HepG2 (cell line): ENCODE results near the gene CIAPIN1. TPM values are rescaled to one million over a fixed set of nuclear protein-coding genes. Genes with fewer than 3 reads are reported as not detected.
A peak's percentile ranks its signal among the peaks of the same experiment; 100 is the strongest.

Experiments used
- CEBPG ChIP-seq: IDR thresholded peaks from 2 replicates; pipeline ENCODE4 v1.6.1; 2016
- GTF3A ChIP-seq: sonication (generic); formaldehyde crosslinking; conservative IDR thresholded peaks from 2 replicates; pipeline ENCODE4 v1.4.0; 2020; ENCODE audit warnings: mild to moderate bottlenecking, missing genetic modification reagents
- HES4 ChIP-seq: sonication (generic); formaldehyde crosslinking; IDR thresholded peaks from 2 replicates; pipeline ENCODE4 v1.9.0; 2021; ENCODE audit warnings: mild to moderate bottlenecking, missing genetic modification reagents, borderline replicate concordance
- HNF4A ChIP-seq: sonication (generic); formaldehyde crosslinking; IDR thresholded peaks from 2 replicates; pipeline ENCODE4 v1.4.0; 2020; ENCODE audit warnings: missing genetic modification reagents
- KAT8 ChIP-seq: IDR thresholded peaks from 2 replicates; pipeline ENCODE4 v1.6.1; 2016; ENCODE audit warnings: missing genetic modification reagents, missing compliant biosample characterization
- KMT2A ChIP-seq: sonication (generic); formaldehyde crosslinking; IDR thresholded peaks from 2 replicates; pipeline ENCODE4 v1.4.0; 2020; ENCODE audit warnings: missing genetic modification reagents
- MLLT10 ChIP-seq: sonication (generic); formaldehyde crosslinking; IDR thresholded peaks from 2 replicates; pipeline ENCODE4 v1.4.0; 2020; ENCODE audit warnings: missing genetic modification reagents
- NFYC ChIP-seq: IDR thresholded peaks from 2 replicates; pipeline ENCODE4 v1.6.1; 2016; ENCODE audit warnings: missing genetic modification reagents, missing compliant biosample characterization
- NR2F1 ChIP-seq, 2 experiments: fragments of 450-650 bp in 1 of 2; formaldehyde crosslinking in 1 of 2; IDR thresholded peaks; 2 replicates each; pipeline versions ENCODE4 v1.5.0 to v1.6.1; 2016 to 2020; ENCODE audit warnings: mild to moderate bottlenecking in 1 of 2, missing compliant biosample characterization in 1 of 2, missing genetic modification reagents in 1 of 2, moderate library complexity in 1 of 2
- PHF20 ChIP-seq: sonication (generic); formaldehyde crosslinking; IDR thresholded peaks from 2 replicates; pipeline ENCODE4 v1.5.0; 2020; ENCODE audit warnings: mild to moderate bottlenecking, missing genetic modification reagents
- RCOR2 ChIP-seq: IDR thresholded peaks from 2 replicates; pipeline ENCODE4 v1.6.1; 2016; ENCODE audit warnings: missing biosample characterization, missing genetic modification reagents
- SP2 ChIP-seq: sonication (generic); formaldehyde crosslinking; IDR thresholded peaks from 2 replicates; pipeline ENCODE4 v1.5.1; 2020; ENCODE audit warnings: mild to moderate bottlenecking, missing genetic modification reagents
- ZNF224 ChIP-seq: sonication (generic); formaldehyde crosslinking; IDR thresholded peaks from 2 replicates; pipeline ENCODE4 v1.5.0; 2020; ENCODE audit warnings: mild to moderate bottlenecking, missing genetic modification reagents
- ZNF431 ChIP-seq: sonication (generic); formaldehyde crosslinking; IDR thresholded peaks from 2 replicates; pipeline ENCODE4 v1.9.0; 2022; ENCODE audit warnings: missing genetic modification reagents, low read depth, mild to moderate bottlenecking, borderline replicate concordance
- ZNF484 ChIP-seq: sonication (generic); formaldehyde crosslinking; IDR thresholded peaks from 2 replicates; pipeline ENCODE4 v1.5.1; 2020; ENCODE audit warnings: mild to moderate bottlenecking, low read depth, missing genetic modification reagents, borderline replicate concordance
- ZNF746 ChIP-seq: sonication (generic); formaldehyde crosslinking; IDR thresholded peaks from 2 replicates; pipeline ENCODE4 v1.8.0; 2022; ENCODE audit warnings: mild to moderate bottlenecking, missing genetic modification reagents
- polyA plus RNA-seq, 8 experiments: library from polyadenylated mRNA; depleted of rRNA in 3 of 8; stranded (reverse) in 7 of 8; unstranded in 1 of 8; fragments of >200 nt; fragmentation: Illumina TruSeq in 4 of 8; extraction: Trizol in 4 of 8; gene quantifications; 2 replicates each; pipeline versions ENCODE4 v1.2.1 to v1.2.3, GENCODE V29; 2011 to 2016; ENCODE audit warnings: low read depth in 4 of 8, missing spikeins in 1 of 8, mixed read lengths in 1 of 8; ENCODE audit not compliant: insufficient read depth in 1 of 8
- total RNA-seq, 5 experiments: library from RNA; depleted of rRNA; stranded (reverse); fragments of >200 nt; fragmentation: Illumina TruSeq; extraction: Trizol; gene quantifications; 2 replicates each; pipeline ENCODE4 v1.2.3, GENCODE V29; 2016; ENCODE audit warnings: low read depth in 1 of 5
- TF ChIP-seq, protein P1 (sequence below): sonication (generic); formaldehyde crosslinking; IDR thresholded peaks from 2 replicates; pipeline ENCODE4 v1.8.1; 2022; ENCODE audit warnings: low read depth, mild to moderate bottlenecking, missing genetic modification reagents
- TF ChIP-seq, protein P2 (sequence below), 2 experiments: fragments of 450-650 bp in 1 of 2; sonication (generic) in 1 of 2; formaldehyde crosslinking; IDR thresholded peaks; 2 replicates each; pipeline versions ENCODE4 v1.5.0 to v1.8.0; 2020 to 2022; ENCODE audit warnings: mild to moderate bottlenecking in 1 of 2, missing genetic modification reagents in 1 of 2
- TF ChIP-seq, protein P3 (sequence below): sonication (generic); formaldehyde crosslinking; IDR thresholded peaks from 2 replicates; pipeline ENCODE4 v1.4.0; 2020; ENCODE audit warnings: missing genetic modification reagents, borderline replicate concordance
- TF ChIP-seq, protein P4 (sequence below): sonication (generic); formaldehyde crosslinking; IDR thresholded peaks from 2 replicates; pipeline ENCODE4 v1.4.0; 2020; ENCODE audit warnings: mild to moderate bottlenecking, low read depth, missing genetic modification reagents

Gene CIAPIN1
- total and polyA plus RNA-seq, 2 of the 13 experiments (the other 11 are each of a cell fraction or from before 2014, with no cell fraction given) = 69.3 to 89.7 TPM

DNA sequence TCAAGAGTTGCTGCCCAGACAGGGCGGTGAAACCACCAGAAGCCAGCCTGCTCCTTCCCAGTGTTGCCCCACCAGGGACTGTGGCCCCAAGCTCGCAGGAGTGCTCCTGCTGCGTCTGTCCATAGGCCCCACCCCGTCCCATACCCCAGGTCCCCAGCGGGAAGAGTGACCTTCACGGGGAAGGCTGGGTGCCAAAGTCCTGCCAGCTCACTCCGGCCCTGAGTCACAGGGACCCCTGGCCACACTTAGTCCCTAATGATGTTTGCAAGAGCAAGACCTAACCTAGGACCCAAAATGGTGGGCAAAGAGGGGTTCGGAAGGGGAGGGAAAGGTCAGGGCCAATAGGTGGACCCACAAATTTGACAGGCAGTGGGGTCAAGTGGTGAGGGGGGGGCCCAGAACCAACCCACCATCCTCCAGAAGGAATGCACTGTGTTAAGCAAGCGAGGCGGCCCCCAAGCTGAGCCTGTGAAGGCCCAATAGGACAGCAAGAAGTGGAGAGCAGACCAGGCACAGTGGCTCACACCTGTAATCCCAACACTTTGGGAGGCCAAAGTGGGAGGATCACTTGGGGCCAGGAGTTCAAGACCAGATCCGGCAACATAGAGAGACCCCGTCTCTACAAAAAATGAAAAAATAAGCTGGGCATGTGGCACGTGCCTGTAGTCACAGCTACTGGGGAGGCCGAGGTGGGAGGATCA is 35.8 kb upstream of the CIAPIN1 start (continued):
- no peak; the same call in 1 of the 2 replicates for TF ChIP-seq ZNF431
- no peak for TF ChIP-seq GTF3A (CRISPR knock-in tag)
- TF ChIP-seq, protein P1, sequence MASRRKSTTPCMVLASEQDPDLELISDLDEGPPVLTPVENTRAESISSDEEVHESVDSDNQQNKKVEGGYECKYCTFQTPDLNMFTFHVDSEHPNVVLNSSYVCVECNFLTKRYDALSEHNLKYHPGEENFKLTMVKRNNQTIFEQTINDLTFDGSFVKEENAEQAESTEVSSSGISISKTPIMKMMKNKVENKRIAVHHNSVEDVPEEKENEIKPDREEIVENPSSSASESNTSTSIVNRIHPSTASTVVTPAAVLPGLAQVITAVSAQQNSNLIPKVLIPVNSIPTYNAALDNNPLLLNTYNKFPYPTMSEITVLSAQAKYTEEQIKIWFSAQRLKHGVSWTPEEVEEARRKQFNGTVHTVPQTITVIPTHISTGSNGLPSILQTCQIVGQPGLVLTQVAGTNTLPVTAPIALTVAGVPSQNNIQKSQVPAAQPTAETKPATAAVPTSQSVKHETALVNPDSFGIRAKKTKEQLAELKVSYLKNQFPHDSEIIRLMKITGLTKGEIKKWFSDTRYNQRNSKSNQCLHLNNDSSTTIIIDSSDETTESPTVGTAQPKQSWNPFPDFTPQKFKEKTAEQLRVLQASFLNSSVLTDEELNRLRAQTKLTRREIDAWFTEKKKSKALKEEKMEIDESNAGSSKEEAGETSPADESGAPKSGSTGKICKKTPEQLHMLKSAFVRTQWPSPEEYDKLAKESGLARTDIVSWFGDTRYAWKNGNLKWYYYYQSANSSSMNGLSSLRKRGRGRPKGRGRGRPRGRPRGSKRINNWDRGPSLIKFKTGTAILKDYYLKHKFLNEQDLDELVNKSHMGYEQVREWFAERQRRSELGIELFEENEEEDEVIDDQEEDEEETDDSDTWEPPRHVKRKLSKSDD (CRISPR knock-in tag) = no peak
- TF ChIP-seq, protein P2, sequence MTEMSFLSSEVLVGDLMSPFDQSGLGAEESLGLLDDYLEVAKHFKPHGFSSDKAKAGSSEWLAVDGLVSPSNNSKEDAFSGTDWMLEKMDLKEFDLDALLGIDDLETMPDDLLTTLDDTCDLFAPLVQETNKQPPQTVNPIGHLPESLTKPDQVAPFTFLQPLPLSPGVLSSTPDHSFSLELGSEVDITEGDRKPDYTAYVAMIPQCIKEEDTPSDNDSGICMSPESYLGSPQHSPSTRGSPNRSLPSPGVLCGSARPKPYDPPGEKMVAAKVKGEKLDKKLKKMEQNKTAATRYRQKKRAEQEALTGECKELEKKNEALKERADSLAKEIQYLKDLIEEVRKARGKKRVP (CRISPR knock-in tag; IDR thresholded peaks at IDR 0.05) = 0 out of 4 replicates have a peak, but pooled peaks of 1 of the 2 experiments have one; percentile 46
- peak; percentile 92 for TF ChIP-seq HNF4A
- no peak for TF ChIP-seq HES4 (CRISPR knock-in tag)
- peak; percentile 11; the same call in 1 of the 2 replicates for TF ChIP-seq NFYC
- TF ChIP-seq, protein P3, sequence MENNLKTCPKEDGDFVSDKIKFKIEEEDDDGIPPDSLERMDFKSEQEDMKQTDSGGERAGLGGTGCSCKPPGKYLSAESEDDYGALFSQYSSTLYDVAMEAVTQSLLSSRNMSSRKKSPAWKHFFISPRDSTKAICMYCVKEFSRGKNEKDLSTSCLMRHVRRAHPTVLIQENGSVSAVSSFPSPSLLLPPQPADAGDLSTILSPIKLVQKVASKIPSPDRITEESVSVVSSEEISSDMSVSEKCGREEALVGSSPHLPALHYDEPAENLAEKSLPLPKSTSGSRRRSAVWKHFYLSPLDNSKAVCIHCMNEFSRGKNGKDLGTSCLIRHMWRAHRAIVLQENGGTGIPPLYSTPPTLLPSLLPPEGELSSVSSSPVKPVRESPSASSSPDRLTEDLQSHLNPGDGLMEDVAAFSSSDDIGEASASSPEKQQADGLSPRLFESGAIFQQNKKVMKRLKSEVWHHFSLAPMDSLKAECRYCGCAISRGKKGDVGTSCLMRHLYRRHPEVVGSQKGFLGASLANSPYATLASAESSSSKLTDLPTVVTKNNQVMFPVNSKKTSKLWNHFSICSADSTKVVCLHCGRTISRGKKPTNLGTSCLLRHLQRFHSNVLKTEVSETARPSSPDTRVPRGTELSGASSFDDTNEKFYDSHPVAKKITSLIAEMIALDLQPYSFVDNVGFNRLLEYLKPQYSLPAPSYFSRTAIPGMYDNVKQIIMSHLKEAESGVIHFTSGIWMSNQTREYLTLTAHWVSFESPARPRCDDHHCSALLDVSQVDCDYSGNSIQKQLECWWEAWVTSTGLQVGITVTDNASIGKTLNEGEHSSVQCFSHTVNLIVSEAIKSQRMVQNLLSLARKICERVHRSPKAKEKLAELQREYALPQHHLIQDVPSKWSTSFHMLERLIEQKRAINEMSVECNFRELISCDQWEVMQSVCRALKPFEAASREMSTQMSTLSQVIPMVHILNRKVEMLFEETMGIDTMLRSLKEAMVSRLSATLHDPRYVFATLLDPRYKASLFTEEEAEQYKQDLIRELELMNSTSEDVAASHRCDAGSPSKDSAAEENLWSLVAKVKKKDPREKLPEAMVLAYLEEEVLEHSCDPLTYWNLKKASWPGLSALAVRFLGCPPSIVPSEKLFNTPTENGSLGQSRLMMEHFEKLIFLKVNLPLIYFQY (CRISPR knock-in tag) = 0 out of 2 replicates have a peak, but pooled peaks have one; percentile 12
- peak; percentile 32 for TF ChIP-seq RCOR2 (CRISPR knock-in tag)
- TF ChIP-seq SP2 (CRISPR knock-in tag) = peak; percentile 41; the same call in 1 of the 2 replicates
- peak; percentile 74 for TF ChIP-seq KAT8
- peak; percentile 38; the same call in 1 of the 2 replicates for TF ChIP-seq PHF20 (CRISPR knock-in tag)
- TF ChIP-seq ZNF746 (CRISPR knock-in tag) = peak; percentile 77
- peak; percentile 76 to 91; a peak in 3 of 4 replicates for TF ChIP-seq NR2F1 (CRISPR knock-in tag; IDR thresholded peaks at IDR 0.05)
- TF ChIP-seq MLLT10 (CRISPR knock-in tag) = no peak
- TF ChIP-seq ZNF224 = no peak
- TF ChIP-seq KMT2A (CRISPR knock-in tag) = 0 out of 2 replicates have a peak, but pooled peaks have one; percentile 36
- TF ChIP-seq CEBPG (CRISPR knock-in tag) = 0 out of 2 replicates have a peak, but pooled peaks have one; percentile 47
- TF ChIP-seq, protein P4, sequence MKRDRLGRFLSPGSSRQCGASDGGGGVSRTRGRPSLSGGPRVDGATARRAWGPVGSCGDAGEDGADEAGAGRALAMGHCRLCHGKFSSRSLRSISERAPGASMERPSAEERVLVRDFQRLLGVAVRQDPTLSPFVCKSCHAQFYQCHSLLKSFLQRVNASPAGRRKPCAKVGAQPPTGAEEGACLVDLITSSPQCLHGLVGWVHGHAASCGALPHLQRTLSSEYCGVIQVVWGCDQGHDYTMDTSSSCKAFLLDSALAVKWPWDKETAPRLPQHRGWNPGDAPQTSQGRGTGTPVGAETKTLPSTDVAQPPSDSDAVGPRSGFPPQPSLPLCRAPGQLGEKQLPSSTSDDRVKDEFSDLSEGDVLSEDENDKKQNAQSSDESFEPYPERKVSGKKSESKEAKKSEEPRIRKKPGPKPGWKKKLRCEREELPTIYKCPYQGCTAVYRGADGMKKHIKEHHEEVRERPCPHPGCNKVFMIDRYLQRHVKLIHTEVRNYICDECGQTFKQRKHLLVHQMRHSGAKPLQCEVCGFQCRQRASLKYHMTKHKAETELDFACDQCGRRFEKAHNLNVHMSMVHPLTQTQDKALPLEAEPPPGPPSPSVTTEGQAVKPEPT (CRISPR knock-in tag) = peak; percentile 61; the same call in 1 of the 2 replicates
- TF ChIP-seq ZNF484 (CRISPR knock-in tag) = no peak
